Mesendoderm (in vitro differentiated cells): Measurements from ENCODE around the gene FAM3D.
A peak's percentile ranks its signal among the peaks of the same experiment; 100 is the strongest.

Source experiments
- DNase-seq: peaks from one replicate; pipeline ENCODE4 v3.0.0; 2013
- H2AK5ac ChIP-seq: 2 replicates; pipeline ENCODE4 v1.6.1; 2013; ENCODE audit warnings: low read length, inconsistent platforms
- H2BK120ac ChIP-seq: 2 replicates; pipeline ENCODE4 v1.6.1; 2013; ENCODE audit warnings: low read depth, mild to moderate bottlenecking, low read length, moderate library complexity, mixed read lengths
- H2BK15ac ChIP-seq: replicated peaks from 2 replicates; pipeline ENCODE4 v1.6.1; 2013; ENCODE audit warnings: low read depth, mild to moderate bottlenecking, moderate library complexity
- H2BK5ac ChIP-seq: 2 replicates; pipeline ENCODE4 v1.6.1; 2013; ENCODE audit warnings: low read length, inconsistent platforms
- H3K18ac ChIP-seq: 2 replicates; pipeline ENCODE4 v1.6.1; 2013; ENCODE audit warnings: mild to moderate bottlenecking, low read length, mixed read lengths
- H3K23ac ChIP-seq: one replicate; pipeline ENCODE4 v1.6.1; 2013; ENCODE audit warnings: low read length
- H3K27ac ChIP-seq: 2 replicates; pipeline ENCODE4 v1.5.1; 2013; ENCODE audit warnings: low read depth, mild to moderate bottlenecking, inconsistent platforms, low read length, moderate library complexity
- H3K27me3 ChIP-seq: 2 replicates; pipeline ENCODE4 v1.6.1; 2013; ENCODE audit warnings: low read length, control low read depth, mild to moderate bottlenecking, inconsistent platforms; ENCODE audit not compliant: insufficient read depth, poor library complexity
- H3K36me3 ChIP-seq: 2 replicates; pipeline ENCODE4 v1.6.1; 2013; ENCODE audit warnings: low read length, inconsistent platforms; ENCODE audit not compliant: control insufficient read depth, insufficient read depth
- H3K4ac ChIP-seq: one replicate; pipeline ENCODE4 v1.6.1; 2013; ENCODE audit warnings: low read depth, mild to moderate bottlenecking, low read length, moderate library complexity
- H3K4me1 ChIP-seq: 2 replicates; pipeline ENCODE4 v1.6.1; 2013; ENCODE audit warnings: low read depth, low read length, inconsistent platforms; ENCODE audit not compliant: control insufficient read depth
- H3K4me2 ChIP-seq: 2 replicates; pipeline ENCODE4 v1.6.1; 2013; ENCODE audit warnings: low read length
- H3K4me3 ChIP-seq: 2 replicates; pipeline ENCODE4 v1.5.1; 2013; ENCODE audit warnings: mild to moderate bottlenecking, low read length
- H3K56ac ChIP-seq: one replicate; pipeline ENCODE4 v1.6.1; 2013; ENCODE audit warnings: low read length
- H3K79me1 ChIP-seq: 2 replicates; pipeline ENCODE4 v1.6.1; 2013; ENCODE audit warnings: low read length, inconsistent platforms
- H3K79me2 ChIP-seq: 2 replicates; pipeline ENCODE4 v1.6.1; 2013; ENCODE audit warnings: mild to moderate bottlenecking, low read length; ENCODE audit not compliant: control insufficient read depth, insufficient read depth
- H3K9ac ChIP-seq: 2 replicates; pipeline ENCODE4 v1.6.1; 2013; ENCODE audit warnings: low read length, inconsistent platforms
- H4K5ac ChIP-seq: one replicate; pipeline ENCODE4 v1.6.1; 2013; ENCODE audit warnings: low read length
- H4K8ac ChIP-seq: one replicate; pipeline ENCODE4 v1.6.1; 2013; ENCODE audit warnings: low read depth, mild to moderate bottlenecking, control low read depth, low read length, moderate library complexity
- WGBS: extraction: QIAGEN DNeasy Blood & Tissue Kit; methylation state at CpG from one replicate; pipeline ENCODE4 v1.1.7; 2013; ENCODE audit warnings: low lambda C conversion rate, missing lambda C conversion rate; ENCODE audit not compliant: insufficient coverage; ENCODE audit errors: extremely low coverage; 5-methylcytosine and 5-hydroxymethylcytosine counted together

FAM3D gene

DNA sequence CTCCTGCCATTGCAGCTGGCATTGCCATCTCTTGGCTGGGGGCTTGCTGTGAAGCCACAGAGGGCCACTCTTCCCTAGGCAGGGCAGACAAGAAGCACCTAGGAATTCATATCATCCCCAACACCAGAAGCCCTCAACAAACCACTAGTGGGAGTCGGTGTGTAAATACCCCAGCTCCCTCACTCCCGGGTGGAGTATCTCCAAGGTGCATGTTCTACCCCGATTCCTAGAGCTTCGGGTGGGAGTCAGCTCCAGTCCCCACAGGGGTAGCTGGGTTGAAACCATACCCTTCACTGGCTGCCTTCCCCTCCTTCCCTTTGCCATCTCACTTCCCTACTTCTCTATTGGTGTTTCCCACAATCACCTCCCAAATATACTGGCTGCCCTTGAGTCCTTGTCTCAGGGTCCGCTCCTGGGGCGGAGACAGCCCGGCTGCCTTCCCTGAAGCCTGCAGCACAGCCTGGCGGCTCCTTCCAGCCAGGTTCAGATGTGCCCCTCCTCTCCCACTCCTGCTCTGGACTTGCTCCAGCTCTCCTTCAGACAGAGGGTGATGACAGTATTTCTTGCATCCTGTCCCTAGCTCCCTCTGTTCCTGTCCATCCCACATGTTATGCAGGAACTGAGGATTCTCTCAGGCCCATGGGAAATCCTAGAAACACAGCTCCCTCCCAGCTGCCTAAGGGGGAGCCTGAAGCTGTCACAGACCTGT lies 33.3 kb downstream of the FAM3D start:
- Histone ChIP-seq H2BK5ac (no peak overlapping the region), H3K27ac (no peak overlapping the region), H3K4me3 (no peak overlapping the region), H3K79me2 (no peaks in the 10 kb centered on the region), H3K4me2 (no peak overlapping the region), H2AK5ac (no peak overlapping the region), H3K79me1 (no peaks in the 10 kb centered on the region), H2BK120ac (no peak overlapping the region), H3K36me3 (no peaks in the 10 kb centered on the region), H3K9ac (no peak overlapping the region), H3K4me1 (no peaks in the 10 kb centered on the region), H2BK15ac (no peak overlapping the region), H3K4ac (no peak overlapping the region), H3K56ac (no peak overlapping the region), H3K18ac (no peak overlapping the region), H3K27me3 (no peaks in the 10 kb centered on the region), H4K5ac (no peak overlapping the region), H4K8ac (no peak overlapping the region), H3K23ac (no peak overlapping the region)
- WGBS = no CpG with 5 or more reads among the region's 8 CpGs
- DNase-seq = no peak

DNA sequence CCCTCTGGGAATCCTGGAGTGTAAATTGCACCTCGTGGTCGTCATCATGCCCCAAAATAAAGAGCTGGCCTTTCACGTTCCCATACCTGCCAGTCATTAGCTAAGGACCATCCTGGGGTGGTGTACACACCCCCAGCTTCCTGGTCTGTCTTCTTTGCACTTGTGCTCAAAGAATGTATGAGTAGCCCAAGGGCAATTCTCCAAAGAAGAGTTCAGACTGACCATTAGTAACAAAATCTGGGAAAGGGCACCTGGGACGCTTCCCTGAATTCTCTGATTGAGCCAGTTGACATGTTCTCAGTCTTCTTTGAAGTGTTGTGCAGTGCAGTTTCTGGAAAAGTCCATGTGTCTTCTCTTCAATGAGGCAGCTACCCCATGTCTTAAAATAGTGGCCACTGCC lies 34.8 kb downstream of the FAM3D start:
- Histone ChIP-seq H3K4me1 (no peaks in the 10 kb centered on the region), H3K4ac (no peak overlapping the region), H4K8ac (no peak overlapping the region), H3K4me2 (no peak overlapping the region), H3K27ac (no peak overlapping the region), H2BK120ac (no peak overlapping the region), H3K27me3 (no peaks in the 10 kb centered on the region), H3K56ac (no peak overlapping the region), H3K36me3 (no peaks in the 10 kb centered on the region), H3K79me2 (no peaks in the 10 kb centered on the region), H2BK15ac (no peak overlapping the region), H2AK5ac (no peak overlapping the region), H3K4me3 (no peak overlapping the region), H3K9ac (no peak overlapping the region), H3K79me1 (no peaks in the 10 kb centered on the region), H4K5ac (no peak overlapping the region), H3K18ac (no peak overlapping the region), H3K23ac (no peak overlapping the region), H2BK5ac (no peak overlapping the region)
- WGBS = no CpG with 5 or more reads among the region's 4 CpGs
- no peak for DNase-seq

DNA sequence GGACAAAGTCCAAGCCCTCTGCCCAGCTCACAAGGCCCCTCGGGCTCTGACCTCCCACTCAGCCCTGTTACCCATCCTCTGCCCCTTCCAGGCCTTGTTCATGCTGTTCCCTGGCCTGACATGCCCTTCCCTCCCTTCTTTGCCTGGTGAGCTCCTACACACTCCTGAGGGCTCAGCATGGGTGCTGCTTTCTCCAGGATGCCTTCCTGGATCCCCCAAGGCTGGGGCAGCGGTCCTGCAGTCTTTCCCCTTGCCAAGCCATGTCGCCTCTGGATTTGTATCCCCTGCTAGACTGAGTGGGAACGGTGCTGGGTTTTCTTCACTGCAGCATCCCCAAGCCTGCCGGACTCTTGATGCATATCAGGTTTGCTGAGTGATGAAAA lies 35.9 kb downstream of the FAM3D start:
- Histone ChIP-seq H2BK120ac (no peak overlapping the region), H3K4ac (no peak overlapping the region), H3K56ac (no peak overlapping the region), H3K4me2 (no peak overlapping the region), H3K4me3 (no peak overlapping the region), H4K5ac (no peak overlapping the region), H2BK5ac (no peak overlapping the region), H3K36me3 (no peaks in the 10 kb centered on the region), H3K23ac (no peak overlapping the region), H3K27me3 (no peaks in the 10 kb centered on the region), H3K79me1 (no peaks in the 10 kb centered on the region), H3K27ac (no peak overlapping the region), H2AK5ac (no peak overlapping the region), H3K4me1 (no peaks in the 10 kb centered on the region), H3K9ac (no peak overlapping the region), H3K79me2 (no peaks in the 10 kb centered on the region), H3K18ac (no peak overlapping the region), H2BK15ac (no peak overlapping the region), H4K8ac (no peak overlapping the region)
- whole genome bisulfite sequencing = no CpG with 5 or more reads among the region's 5 CpGs
- no peak for DNase-seq

- Histone ChIP-seq H3K4me1 (no peaks in the 10 kb centered on the region), H4K8ac (no peak overlapping the region), H3K23ac (no peak overlapping the region), H3K9ac (no peak overlapping the region), H3K4me3 (no peak overlapping the region), H3K18ac (no peak overlapping the region), H2AK5ac (no peak overlapping the region), H2BK15ac (no peak overlapping the region), H3K27me3 (no peaks in the 10 kb centered on the region), H4K5ac (no peak overlapping the region), H3K79me1 (no peaks in the 10 kb centered on the region), H2BK5ac (no peak overlapping the region), H3K56ac (no peak overlapping the region), H3K27ac (no peak overlapping the region), H3K4ac (no peak overlapping the region), H2BK120ac (no peak overlapping the region), H3K79me2 (no peaks in the 10 kb centered on the region), H3K36me3 (no peaks in the 10 kb centered on the region), H3K4me2 (no peak overlapping the region)
- WGBS = no CpG with 5 or more reads among the region's 9 CpGs
- DNase-seq = peak; percentile 83
Measured at GRCh38 chr3:58630076-58630709, 36.4 kb downstream of the FAM3D start.

- H3K4ac ChIP-seq = no peak overlapping the region
- H3K18ac ChIP-seq = no peak overlapping the region
- no CpG with 5 or more reads among the region's 2 CpGs for WGBS
- no peak for DNase-seq
- H3K4me3 ChIP-seq = no peak overlapping the region
- no peaks in the 10 kb centered on the region for H3K79me1 ChIP-seq
- no peaks in the 10 kb centered on the region for H3K36me3 ChIP-seq
- H3K27ac ChIP-seq = no peak overlapping the region
- H3K4me2 ChIP-seq = no peak overlapping the region
- no peaks in the 10 kb centered on the region for H3K4me1 ChIP-seq
- H2AK5ac ChIP-seq = no peak overlapping the region
- no peak overlapping the region for H3K9ac ChIP-seq
- no peak overlapping the region for H3K23ac ChIP-seq
- no peak overlapping the region for H2BK5ac ChIP-seq
- H3K79me2 ChIP-seq = no peaks in the 10 kb centered on the region
- H3K56ac ChIP-seq = no peak overlapping the region
- H3K27me3 ChIP-seq = no peaks in the 10 kb centered on the region
- H4K5ac ChIP-seq = no peak overlapping the region
- H2BK15ac ChIP-seq = no peak overlapping the region
- H2BK120ac ChIP-seq = no peak overlapping the region
- no peak overlapping the region for H4K8ac ChIP-seq
Measured at GRCh38 chr3:58629629-58630028, 36.9 kb downstream of the FAM3D start.
